ENCODE measurements around the gene PSMB4.

- TF ChIP-seq CTCF (IDR thresholded peaks at IDR 0.05) (no peak), POLR2A (IDR thresholded peaks at IDR 0.05) (no peak)
Measured at GRCh38 chr1:151425103-151425502, 25.7 kb downstream of the PSMB4 start.

Data from sigmoid colon (tissue), 3 donors.